Measurements from ENCODE around the gene ELF4. TPM values are rescaled to one million over a fixed set of nuclear protein-coding genes. Genes with fewer than 3 reads are reported as not detected.

The ELF4 gene
- total and polyA plus RNA-seq, 9 of the 15 experiments (the other 6 are each of a cell fraction or from before 2014, with no cell fraction given), result 5.9 to 55.8 (median 25.2) TPM

GRCh38 chrX:130109429-130110378 is 593 bp downstream of the ELF4 start (continued):
- TF ChIP-seq ATF3 (IDR thresholded peaks at IDR 0.05) (no peak), ATF3 (CRISPR knock-in tag; conservative IDR thresholded peaks at IDR 0.05) (no peak), HBP1 (CRISPR knock-in tag; IDR thresholded peaks at IDR 0.05) (no peak), ZNF695 (CRISPR knock-in tag; IDR thresholded peaks at IDR 0.05) (no peak), ZNF407 (IDR thresholded peaks at IDR 0.05; ENCODE audit: low read depth) (no peak)

Measured in K562 (cell line).